GM19238 (cell line): Measurements from ENCODE around the gene ITPR2.
"Not testable (repeated sequence)": the region's sequence is repeated elsewhere in the genome, so short reads cannot be mapped to it uniquely, and the experiment has no call there.

Source experiments
- DNase-seq: peaks from one replicate; pipeline ENCODE4 v3.0.0; 2011; ENCODE audit warnings: low spot score; ENCODE audit not compliant: insufficient read length

ITPR2 gene

DNA sequence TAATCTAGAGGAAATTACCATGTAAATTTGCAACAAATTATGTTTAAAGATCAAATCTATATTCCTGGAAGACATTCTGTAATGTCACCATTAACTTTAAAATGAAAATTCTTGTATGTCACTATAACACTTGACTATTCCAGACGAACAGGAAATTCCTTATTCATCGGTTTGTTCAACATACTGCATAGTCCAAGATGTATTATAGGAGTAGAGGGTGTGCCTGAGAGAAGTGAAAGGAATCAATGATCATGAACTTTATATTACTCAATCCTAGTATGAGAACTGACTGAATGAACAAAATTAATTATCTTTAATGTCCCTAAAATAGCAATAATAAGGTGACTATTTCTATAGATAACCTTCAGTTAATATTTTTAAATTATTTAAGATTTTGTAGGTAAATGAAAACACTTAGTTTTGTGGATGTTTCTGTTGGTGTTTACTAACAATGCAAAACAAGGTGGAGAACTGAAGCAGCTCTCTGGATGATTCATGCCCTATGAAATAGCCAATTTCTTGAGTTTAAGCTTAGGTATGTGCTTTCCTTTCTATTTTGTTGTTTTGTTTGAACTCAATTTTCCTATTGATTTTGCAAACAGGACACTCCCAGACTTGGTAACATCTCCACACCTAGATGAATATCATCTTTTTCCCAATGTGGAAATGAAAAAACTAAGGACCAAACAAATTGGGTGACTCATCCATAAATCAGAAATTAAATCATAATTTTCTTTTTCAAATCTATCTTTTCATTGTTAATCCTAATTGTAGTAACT is 18.2 kb upstream of the ITPR2 start:
- DNase-seq = no peak

DNA sequence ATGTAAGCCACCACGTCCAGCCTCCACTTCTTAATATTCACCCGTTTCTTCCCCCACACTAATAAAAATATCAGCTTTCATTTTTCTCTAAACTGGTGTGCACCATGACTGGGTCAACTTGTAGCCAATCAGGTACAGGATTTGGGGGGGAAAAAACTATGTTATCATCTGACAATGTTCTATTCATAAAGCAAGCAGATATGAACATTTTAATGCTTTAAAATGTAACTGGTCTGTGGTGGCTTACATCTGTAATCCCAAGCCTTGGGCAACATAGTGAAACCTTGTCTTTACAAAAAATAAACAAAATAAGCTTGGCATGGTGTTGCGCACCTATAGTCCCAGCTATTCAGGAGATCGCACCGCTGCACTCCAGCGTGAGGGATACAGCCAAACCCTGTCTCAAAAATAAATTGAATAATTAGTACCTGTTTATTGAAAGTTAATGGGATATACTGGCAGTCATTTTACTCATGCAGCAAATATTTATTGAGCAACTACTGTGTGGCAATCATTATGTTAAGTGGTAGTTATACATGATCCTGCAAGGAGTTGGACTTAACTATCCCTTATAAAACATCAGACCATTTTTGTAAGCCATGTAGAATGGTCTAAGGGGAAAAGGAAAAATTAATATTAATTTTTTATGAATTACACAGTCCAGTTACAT is 15.3 kb upstream of the ITPR2 start:
- no peak for DNase-seq

DNA sequence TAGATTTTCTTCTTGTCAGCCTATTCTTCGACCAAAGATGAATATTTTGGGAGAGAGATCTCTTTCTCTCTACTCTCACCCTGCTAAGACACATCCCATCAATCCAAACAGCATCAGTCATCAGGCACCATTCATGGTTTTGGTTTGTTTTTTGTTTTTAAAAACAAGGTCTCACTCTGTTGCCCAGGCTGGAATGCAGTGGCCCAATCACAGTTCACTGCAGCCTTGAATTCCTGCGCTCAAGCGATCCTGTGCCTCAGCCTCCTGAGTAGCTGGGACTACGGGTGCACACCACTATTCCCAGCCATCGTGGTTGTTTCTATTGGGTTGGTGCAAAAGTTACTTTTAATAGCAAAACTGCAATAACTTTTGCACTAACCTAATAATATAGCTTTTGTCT is 14.4 kb upstream of the ITPR2 start:
- DNase-seq = no peak

DNA sequence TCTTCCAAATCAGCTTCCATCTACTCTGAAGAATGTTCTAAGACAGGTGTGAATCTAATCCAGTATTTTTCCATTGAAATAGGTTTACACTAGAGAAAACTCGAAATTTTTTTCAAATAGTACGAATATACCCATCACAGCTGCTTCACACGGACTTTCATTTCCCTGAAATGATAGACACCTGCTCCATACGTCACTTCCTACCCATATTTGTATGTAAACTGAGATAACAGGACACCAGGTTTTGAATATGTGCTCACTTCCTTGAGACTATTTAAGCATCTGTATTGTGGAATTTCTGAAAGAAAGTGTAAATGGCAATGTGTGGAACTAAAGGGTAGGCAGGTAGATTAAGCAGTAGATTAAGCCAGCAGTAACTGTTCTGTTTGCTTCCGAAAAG is 13.4 kb upstream of the ITPR2 start:
- no peak for DNase-seq

DNA sequence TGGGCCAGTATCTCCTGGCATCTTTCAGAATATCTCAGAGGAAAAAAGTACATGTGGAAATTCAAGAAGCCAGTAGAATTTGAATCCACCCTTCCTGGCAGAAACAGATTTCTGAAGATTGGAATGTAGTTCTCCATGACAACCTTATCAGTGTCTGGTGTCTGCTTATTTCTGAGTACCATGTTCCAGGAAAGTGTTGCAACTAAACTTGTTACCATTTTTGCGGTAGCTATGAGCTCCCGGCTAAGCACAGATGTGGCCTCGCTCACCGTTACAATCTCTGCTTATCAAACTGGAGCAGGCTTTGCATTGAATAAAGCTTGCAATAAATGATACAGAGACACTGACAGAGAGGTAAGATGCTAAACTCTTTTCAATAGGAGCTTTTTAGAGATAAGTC is 13.0 kb upstream of the ITPR2 start:
- DNase-seq = no peak

DNA sequence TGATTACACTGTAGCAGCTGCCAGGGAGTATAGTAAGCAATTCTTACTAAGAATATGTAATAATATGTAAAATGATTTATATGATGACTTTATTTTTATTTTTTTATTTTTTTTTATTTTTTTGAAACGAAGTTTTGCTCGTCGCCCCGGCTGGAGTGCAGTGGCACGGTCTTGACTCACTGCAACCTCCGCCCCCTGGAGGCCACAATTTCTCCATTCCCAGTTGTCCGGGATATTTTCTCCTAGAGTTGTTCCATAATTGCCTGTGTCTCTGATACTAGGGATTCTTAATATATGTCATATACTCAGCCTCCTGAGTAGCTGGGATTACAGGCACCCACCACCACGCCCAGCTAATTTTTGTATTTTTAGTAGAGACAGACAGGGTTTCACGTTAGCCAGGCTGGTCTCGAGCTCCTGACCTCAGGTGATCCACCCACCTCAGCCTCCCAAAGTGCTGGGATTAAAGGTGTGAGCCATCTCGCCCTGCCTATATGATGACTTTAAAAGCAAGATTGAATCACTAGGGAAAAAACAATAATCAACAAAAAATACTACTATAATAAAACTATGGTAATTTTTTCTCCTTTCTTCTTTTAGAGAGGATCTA is 12.2 kb upstream of the ITPR2 start:
- DNase-seq = no peak

DNA sequence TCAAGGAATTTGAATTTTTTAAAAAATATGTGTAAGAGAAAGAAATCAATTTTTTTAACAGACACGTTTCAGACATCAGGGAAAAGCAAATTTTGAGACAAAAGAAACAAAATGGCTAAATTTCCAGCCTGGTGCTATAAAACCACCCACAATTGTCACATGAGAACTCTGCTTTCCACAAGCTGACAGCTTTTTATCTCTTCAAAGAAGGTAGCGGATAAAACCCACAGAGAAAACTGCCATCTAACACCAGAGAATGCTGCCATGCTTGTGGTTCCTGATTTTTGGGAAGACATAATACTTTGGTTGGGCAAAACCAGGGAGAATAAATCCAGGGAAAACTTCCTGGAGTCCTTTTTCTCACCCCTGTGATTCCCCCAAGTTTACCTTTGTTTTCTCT is 10.3 kb upstream of the ITPR2 start:
- no peak for DNase-seq

DNA sequence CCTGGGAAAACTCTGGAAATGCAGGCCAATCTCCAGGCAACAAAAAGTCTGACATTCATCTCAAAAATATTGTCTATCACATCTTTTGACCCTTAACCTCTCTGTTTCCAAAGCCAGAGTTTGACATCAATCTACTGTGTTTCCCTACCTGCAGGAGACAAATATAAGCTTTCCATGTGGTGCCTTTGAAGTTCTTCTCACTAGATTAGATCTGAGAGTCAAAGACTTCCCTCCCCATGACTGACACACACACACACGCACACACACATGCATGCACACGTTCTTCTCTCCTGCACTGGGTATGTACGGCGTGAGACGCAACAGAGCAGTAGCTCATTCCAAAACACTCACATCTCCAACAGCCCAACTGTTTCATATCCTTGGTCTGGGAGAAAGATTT is 8.1 kb upstream of the ITPR2 start:
- no peak for DNase-seq

DNA sequence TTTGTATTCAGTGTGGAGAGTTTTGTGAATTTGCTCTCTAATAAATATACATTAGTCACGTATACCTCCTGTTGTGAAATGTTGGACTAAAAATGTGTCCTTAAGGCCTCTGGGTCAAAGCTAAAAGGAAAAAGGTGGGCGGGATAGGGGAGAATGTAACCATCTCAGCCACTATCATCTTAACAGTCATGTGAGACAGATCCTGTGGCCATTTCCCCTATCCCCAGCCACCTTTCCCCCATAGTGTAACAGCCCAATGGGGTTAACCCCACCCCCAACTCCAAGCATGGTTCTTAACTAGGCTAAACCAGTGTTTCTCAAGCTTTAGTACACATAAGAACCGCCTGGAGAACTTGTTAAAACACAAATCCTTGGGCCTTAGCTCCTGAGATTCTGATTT is 6.5 kb upstream of the ITPR2 start:
- DNase-seq = no peak

DNA sequence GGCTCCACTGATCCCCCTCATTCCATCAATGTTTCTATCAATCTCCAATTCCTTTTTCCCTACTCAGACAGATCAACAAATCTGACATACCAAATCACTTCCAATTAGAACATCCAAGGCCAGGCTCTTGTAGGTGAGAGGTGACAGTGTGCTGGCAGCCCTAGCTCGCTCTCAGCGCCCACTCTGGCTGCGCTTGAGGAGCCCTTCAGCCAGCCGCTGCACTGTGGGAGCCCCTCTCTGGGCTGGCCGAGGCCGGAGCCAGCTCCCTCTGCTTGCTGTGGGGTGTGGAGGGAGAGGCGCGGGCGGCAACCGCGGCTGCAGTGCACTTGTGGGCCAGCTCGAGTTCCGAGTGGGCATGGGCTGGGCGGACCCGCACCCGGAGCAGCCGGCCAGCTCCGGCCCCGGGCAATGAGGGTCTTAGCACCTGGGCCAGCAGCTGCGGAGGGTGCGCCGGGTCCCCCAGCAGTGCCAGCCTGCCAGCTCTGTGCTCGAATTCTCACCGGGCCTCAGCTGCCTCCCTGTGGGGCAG is 6.0 kb upstream of the ITPR2 start:
- no peak for DNase-seq

DNA sequence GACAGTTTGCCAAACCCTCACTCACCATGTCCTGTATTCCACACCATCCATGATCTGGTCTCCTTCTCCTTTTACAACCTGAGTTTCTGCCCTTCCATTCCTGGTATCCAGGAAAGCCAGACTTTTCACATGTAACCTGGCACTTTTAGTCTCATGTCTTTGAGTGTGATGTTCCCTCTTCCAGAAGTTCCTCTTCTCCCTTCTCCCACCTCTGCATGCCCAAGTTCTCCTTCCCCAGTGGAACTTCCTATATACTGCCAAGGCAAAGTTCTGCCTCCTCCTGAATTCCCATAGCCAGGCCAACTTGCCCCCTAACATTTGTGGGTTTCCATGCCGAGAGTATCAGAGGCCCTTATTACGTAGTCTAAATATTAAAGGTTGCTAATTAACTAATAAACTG is 3.2 kb upstream of the ITPR2 start:
- DNase-seq = no peak

DNA sequence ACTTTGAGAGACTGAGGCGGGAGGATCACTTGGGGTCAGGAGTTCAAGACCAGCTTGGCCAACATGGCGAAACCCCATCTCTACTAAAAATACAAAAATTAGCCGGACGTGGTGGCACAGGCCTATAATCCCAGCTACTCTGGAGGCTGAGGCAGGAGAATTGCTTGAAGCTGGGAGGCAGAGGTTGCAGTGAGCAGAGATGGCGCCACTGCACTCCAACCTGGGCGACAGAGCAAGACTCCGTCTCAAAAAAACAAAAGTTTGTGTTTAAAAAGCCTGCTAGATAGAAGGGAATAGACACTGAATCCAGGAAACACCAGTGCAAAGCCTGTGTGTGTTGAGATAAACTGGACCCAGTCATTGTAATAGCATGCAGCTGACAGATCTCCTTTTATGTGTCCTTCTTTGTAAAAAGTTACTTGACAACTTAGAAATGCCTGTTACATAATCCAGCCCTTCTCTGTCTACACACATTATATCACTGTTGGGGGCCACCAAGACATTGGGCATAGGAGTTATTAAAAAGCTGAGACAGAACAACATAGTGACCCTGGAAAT is 1.6 kb upstream of the ITPR2 start:
- not testable (repeated sequence) for DNase-seq

DNA sequence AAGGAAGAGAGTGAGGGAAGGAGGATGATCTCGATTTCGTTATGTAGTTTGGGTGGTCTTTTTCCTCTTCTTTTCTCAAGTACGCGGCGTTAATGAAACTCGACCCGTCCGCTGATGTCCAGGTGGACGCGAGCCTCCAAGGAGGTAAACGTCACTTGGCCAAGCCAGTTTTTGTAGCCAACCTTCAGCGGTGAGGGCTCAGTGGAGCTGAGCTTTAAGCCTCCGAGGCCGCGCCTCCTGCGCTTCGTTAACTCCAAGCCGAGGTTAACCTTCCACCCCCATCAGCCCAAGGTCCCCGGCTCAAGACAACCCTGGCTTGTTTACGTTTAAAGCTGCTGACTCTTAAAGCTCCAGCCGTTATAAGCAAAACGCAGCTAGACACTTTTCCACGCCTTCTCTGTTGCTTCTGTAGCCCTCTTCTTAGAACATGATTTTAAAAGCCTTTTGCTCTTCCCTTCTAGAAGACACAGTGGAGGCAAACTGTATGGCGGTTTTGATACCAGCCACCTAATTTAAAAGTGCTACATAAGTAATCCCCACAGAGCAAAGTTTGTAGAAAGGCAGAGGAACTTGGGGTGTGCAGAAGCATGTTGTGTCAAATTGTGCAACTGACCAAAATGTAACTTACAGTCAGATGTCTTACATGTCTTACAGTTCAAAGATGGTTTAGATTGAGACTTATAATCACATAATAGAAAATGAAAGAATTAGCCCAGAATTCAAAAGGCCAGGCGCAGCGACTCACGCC is 923 bp upstream of the ITPR2 start:
- DNase-seq = peak; percentile 58

DNA sequence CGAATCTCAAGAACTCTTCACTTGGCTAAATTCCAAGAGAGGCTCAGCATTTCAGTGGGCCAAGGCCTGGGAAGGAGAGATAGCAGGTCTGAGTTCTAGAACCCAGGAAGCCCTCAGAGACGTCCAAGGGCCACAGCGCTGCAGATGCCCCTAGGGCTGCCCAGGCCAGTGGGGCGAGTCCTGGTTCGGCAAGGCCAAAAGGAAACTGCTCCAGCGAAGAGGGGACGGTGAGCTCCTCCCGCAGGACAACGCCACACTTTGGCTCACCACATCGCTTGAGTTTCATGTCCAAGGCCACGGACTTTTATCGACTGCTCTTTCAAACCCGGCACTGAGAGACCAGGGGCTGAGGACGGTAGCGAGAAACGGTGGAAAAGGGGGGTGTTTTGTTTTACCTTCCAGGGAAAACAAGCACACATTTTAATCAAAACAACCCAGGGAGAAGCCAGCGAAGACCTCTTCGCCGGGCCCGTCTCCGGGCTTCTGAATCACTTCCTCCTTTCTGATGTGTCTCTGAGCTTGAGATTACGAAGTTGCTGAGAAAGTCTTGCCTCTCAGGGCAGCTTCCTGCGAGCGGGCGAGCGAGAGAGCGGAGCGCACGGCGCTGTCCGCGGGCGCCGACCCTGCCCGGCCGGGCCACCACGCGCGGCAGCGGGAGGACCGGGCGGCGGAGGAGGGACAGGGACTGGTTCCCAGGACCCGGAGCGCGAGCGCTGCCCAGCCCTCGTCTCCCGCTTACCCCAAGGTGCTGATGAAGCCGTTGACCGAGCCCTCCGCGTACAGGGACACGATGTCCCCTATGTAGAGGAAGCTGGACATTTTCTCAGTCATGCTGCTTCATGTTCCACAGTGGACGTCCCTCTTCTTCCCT is 808 bp downstream of the ITPR2 start:
- peak; percentile 59 for DNase-seq

DNA sequence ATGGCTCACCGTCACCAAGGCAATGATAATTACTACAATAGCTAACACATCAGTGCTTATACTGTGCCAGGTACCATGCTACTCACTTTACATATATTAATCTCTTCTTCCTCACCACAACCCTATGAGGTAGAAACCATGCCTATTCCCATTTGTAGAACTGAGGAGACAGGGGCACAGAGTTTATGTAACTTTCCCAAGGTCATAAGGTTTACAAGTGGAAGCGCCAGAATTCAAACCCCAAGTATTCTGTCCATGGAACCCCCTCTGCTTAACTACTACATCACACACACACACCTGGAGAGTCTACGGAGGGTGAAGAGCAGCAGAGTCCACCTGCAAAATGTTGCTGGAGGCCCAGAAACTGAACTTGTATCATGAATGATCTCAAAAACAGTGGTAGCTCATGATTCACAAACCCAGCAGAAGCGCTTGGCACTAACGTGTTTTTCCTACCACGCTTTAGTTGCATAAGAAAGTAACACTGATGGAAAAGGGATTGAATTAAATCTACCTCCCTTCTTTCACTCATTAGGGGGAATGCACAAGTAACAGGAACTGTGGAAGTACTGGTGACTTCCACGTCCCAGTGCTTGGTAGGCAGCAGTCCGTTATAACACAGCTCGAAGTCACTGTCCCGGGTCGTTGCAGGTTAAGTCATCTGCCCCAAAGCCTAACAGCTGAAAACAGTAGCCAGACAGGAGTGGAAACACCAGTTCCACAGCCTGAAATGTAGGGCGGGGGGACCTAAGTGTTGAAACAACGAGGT is 2.0 kb downstream of the ITPR2 start:
- DNase-seq = no peak

DNA sequence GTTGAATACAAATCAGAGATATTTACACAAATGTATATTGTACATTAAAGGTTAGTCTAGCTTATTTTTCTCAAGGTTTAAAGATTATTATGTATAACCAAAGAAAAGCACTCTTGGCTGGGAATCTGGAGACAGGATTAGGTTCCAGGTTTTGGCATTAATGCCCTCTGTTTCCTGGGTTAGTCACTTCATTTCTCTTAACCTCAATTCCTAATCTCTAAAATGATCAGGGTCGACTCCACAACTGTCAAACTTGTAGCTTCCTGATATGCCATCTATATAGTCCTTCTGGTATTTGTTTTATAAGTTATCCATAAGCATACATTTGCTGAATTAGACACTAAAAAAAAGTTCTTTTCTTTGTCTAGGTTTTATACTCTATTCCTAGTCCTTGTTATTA is 2.6 kb downstream of the ITPR2 start:
- no peak for DNase-seq

DNA sequence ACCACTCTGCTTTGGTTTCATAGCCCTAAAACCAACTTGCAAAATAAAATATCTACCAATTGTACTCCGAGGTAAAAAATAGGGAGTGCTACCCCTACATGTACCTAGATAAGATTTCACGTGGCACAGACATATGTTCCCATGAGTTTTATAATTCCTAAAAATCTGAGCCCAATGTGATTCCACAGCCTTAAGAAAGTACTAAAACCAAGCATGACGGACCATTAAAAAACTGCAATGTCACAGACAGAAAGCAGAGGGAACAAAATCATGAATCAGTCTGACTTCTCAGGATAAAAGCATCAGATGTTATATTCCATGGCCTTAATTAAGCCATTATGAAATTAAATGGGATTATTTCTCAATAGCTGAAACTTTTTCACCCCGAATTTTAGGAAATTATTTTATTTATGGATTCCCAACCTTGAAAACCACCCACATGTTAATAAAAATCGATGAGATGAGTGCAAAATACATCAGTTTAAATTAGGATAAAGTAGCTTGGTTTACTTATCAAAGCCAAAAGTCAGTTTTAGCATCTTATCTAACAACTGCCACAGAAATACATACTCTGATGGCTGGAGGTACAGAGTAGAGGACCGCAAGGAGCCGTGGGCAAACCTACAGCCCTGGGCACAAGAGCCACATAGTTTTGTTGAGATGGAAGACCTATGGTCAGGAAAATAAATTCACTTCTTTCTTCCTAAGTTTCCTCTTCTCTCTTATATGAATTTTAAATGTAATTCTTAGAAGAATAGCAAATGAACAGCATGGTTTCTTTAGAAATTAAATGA is 4.5 kb downstream of the ITPR2 start:
- DNase-seq = no peak

DNA sequence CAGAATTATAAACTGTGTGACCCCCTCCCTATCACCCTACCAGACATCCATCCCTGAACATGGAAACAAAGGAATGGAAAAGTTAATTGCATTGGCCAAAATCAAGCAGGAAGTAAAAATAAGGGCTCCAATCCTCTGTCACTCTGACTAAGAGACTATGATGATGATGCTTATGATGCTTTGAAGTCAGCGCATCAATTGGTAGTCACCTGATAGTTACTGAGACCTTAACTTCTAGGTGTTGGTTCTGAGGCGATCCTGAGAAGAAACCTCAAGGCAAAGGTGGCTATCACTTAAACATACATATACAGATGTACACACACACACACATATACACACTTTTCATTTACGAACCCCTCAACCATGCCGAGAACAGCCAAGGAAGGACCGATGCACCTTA is 6.6 kb downstream of the ITPR2 start:
- DNase-seq = no peak

DNA sequence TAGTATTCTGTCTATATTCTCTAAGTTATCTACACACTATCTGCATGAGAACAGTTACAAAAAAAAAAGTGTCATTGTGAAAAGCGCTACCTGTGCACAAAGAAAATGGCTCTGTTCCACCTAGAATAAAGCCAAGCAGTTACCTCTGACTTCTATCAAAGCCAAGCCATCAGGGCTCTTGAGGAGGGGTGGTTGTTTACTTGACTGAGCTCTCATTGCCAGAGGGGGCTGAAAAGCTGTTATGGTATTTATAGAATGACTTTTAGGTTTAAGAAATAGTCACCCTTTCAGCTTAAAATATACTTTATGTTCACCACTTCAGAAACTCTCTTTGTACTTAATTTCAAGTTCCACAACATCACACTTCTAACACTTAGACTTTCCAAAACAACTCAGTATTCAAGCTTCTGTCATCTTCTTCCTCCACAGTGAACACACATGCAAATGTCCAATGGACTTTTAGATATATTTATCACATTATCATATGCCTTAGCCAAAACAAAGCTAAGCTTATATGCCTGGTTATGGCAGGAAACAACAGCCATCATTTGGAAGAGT is 7.5 kb downstream of the ITPR2 start:
- DNase-seq = no peak
